Measurements from ENCODE around the gene RGL2.
"Not testable (repeated sequence)": the region's sequence is repeated elsewhere in the genome, so short reads cannot be mapped to it uniquely, and the experiment has no call there.

Gene RGL2, protein sequence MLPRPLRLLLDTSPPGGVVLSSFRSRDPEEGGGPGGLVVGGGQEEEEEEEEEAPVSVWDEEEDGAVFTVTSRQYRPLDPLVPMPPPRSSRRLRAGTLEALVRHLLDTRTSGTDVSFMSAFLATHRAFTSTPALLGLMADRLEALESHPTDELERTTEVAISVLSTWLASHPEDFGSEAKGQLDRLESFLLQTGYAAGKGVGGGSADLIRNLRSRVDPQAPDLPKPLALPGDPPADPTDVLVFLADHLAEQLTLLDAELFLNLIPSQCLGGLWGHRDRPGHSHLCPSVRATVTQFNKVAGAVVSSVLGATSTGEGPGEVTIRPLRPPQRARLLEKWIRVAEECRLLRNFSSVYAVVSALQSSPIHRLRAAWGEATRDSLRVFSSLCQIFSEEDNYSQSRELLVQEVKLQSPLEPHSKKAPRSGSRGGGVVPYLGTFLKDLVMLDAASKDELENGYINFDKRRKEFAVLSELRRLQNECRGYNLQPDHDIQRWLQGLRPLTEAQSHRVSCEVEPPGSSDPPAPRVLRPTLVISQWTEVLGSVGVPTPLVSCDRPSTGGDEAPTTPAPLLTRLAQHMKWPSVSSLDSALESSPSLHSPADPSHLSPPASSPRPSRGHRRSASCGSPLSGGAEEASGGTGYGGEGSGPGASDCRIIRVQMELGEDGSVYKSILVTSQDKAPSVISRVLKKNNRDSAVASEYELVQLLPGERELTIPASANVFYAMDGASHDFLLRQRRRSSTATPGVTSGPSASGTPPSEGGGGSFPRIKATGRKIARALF

DNA sequence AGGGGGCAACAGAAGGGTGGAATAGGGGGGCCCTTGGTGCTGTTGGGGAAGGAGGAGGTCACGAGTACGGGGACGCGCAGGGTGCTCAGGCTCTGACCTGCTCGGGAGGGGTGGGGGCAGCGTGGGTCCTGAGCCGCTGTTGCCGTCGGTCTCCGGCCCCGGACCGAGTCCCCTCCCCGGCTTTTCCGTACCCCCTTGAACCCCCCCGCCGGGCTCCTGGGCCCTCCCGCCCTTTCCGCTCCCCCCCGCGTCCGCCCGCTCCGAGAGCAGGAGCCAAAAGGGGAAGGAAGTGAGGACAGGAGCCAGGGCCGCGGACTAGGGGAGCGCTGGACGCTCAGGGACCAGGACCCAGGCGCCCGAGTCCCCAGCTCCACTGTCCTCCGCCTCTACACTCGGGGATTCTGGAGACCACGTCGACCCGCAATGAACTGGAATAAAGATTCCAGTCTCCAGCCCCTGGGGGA is at the start of gene RGL2:
RGL2 (minus strand) TSS at position 170 of the 464 bp plus-strand sequence. CDS start 332 bp downstream, outside the sequence.
- peak; percentile 39 to 45 for DNase-seq (ENCODE audit: low read depth in 2 of 2)

DNA sequence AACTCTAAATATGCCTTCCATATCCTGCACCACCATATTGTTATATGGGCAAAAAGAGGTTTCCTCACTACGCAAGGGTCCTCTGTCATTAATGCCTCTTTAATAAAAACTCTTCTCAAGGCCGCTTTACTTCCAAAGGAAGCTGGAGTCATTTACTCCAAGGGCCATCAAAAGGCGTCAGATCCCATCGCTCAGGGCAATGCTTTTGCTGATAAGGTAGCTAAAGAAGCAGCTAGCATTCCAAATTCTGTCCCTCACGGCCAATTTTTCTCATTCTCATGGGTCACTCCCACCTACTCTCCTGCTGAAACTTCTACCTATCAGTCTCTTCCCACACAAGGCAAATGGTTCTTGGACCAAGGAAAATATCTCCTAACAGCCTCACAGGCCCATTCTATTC is 49.1 kb upstream of the RGL2 start:
- DNase-seq (ENCODE audit: low read depth in 2 of 2), result no peak

DNA sequence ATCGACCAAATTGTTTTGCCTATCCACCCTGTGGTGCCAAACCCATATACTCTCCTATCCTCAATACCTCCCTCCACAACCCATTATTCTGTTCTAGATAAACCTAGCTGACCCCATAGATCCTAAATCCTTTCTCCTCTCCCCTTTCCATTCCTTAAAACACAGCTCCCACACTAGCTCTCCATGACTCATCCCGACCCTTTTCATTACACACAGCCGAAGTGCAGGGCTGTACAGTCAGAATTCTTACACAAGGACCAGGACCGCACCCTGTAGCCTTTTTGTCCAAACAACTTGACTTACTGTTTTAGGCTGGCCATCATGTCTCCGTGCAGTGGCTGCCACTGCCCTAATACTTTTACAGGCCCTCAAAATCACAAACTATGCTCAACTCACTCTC is 48.2 kb upstream of the RGL2 start:
- not testable (repeated sequence) for DNase-seq (ENCODE audit: low read depth in 2 of 2)

DNA sequence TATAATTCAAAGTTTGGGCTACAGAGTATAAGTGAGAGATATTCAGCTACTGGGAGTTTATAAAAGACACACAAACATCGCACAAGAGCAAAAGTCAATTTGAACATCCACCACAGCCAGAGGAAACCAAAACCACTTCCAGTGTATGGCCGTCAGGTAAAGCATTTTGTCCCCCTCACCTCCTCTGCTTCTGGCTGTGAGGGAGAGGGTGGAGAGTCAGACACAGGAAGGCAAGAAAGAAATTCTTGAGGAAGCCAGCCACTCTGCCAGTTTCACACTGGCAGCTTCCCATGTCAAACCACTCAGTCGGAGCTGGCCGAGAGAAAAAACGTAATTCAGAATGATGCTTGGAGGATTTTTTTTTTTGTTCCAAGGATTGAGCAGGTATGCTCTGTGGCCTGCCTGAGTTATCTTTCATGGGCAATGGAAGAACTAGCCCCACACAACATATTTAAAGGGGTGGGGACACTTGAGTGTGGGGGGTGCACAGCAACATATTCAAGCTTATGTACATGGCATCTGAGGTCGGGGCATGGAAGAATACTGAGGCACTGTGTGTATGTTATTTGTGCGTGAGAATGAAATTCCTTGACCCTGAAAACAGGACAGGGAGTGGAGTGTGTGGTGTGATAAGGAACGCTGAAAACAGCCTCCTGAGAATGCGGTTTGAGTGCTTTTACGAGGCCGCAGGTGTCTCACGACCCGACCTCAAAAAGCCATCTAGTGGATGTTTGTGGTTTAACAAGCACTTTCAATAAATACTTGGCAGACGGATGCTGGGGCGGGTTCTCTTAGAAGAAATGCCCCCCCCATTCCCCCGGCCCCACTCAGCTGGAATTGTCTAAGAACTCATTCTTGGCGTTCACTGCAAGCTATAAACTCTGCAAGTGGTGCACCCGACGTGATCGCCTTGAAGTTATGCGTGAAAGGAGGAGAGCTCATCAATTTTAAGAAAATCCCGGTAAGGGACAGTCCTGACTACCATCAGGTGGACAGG is 46.3 kb upstream of the RGL2 start:
- DNase-seq (ENCODE audit: low read depth in 2 of 2), result peak in 1 of 2 donors; percentile 39

DNA sequence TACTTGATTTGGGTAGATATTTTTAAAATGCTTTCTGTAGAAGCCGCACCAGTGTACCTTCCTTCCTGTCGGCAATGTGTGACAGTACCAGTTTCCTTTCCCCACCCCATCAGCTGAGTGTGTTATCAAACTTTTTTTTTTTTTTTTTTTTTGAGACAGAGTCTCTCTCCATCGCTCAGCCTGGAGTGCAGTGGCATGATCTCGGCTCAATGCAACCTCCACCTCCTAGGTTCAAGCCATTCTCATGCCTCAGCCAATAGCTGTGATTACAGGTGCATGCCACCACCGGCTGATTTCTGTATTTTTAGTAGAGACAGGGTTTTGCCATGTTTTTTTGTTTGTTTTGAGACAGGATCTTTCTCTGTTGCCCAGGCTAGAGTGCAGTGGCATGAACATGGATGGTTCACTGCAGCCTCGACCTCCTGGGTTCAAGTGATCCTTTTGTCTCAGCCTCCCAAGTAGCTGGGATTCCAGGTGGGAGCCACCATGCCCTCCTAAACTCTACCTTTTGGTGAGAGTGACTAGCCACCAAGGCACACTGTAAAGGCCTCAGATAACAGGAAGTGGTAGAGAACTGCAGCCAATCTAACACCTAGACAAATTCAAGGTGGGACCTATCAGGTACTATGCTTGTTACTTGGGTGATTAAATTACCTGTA is 45.3 kb upstream of the RGL2 start:
- DNase-seq (ENCODE audit: low read depth in 2 of 2), result no peak

DNA sequence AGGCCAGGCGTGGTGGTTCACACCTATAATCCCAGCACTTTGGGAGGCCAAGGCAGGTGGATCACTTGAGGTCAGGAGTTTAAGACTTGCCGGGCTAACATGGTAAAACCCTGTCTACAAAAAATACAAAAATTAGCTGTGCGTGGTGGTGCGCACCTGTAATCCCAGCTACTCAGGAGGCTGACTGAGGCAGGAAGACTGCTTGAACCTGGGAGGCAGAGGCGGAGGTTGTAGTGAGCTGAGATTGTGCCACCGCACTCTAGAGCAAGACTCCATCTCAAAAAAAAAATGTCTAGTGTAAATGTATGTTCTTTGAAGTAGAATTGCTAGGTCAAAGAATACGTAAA is 44.8 kb upstream of the RGL2 start:
- DNase-seq (ENCODE audit: low read depth in 2 of 2), result not testable (repeated sequence)

DNA sequence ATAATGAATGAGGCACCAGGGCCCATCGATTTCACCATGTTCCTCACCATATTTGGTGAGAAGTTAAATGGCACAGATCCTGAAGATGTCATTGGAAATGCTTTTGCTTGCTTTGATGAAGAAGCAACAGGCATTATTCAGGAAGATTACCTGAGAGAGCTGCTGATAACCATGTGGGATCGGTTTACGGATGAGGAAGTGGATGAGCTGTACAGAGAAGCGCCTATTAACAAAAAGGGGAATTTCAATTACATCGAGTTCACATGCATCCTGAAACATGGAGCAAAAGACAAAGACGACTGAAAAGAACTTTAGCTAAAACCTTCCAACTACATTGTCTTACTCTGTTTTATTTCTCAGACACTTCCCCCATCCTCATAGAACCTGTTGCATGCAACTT is 40.5 kb upstream of the RGL2 start:
- DNase-seq (ENCODE audit: low read depth in 2 of 2), result no peak

DNA sequence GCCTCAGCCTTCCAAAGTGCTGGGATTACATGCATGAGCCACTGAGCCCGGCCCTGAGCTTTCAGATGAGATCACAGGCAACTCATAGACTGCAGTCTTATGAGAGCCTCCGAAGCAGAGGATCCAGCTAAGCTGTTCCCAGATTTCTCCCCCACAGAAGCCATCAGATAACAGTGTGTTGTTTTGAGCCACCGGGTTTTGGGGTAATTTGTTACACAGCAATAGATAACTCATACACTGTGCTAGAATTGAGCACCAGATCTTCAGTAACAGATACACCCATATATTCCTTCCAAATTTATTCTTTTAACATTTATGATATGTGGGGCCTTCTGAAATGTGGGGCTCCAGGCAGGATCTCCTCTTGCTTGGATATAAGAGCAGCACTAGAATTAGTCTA is 37.8 kb upstream of the RGL2 start:
- DNase-seq (ENCODE audit: low read depth in 2 of 2), result no peak

DNA sequence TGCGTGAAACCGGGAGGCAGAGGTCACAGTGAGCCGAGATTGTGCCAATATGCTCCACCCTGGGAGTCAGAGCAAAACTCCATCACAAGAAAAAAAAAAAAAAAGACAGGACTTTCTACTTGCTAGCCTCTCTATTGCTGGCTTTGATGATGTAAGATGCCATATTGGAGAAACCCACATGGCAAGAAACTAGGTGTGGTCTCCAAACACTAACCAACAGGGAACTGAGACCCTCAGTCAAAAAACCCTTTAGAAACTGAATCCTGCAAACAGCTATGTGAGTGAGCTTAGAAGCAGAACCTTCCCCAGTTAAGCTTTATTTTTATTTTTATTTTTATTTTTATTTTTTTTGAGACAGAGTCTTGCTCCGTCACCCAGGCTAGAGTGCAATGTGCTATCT is 37.2 kb upstream of the RGL2 start:
- DNase-seq (ENCODE audit: low read depth in 2 of 2), result no peak

DNA sequence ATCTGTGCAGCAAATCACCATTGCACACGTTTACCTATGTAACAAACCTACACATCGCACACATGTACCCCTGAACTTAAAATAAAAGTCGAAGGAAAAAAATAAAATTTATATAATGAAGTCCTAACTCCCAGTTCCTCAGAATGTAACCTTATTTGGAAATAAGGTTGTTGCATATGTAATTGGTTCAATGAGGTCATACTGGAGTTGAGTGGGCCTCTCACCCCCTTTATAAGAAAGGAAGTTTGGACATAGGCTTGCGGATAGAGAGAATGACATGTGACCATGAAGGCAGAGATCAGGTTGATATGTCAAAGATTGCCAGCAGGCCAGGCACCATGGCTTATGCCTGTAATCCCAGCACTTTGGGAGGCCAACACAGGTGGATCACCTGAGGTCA is 34.9 kb upstream of the RGL2 start:
- DNase-seq (ENCODE audit: low read depth in 2 of 2), result no peak

DNA sequence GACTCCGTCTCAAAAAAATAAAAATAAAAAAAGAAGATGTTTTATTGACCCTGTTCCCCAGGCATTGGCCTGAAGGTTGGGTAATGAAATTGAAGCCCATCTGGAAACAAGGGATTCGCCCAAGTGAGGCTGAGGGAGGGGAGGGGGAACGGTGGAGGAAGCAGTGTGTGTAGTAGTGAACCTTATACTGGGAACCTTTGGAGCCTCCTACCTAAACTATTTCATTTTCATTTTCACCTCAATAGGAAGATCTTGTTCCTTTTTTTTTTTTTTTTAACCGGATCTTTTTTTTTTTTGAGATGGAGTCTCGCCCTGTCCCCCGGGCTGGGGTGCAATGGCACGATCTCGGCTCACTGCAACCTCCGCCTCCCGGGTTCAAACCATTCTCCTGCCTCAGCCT is 32.0 kb upstream of the RGL2 start:
- DNase-seq (ENCODE audit: low read depth in 2 of 2), result no peak

DNA sequence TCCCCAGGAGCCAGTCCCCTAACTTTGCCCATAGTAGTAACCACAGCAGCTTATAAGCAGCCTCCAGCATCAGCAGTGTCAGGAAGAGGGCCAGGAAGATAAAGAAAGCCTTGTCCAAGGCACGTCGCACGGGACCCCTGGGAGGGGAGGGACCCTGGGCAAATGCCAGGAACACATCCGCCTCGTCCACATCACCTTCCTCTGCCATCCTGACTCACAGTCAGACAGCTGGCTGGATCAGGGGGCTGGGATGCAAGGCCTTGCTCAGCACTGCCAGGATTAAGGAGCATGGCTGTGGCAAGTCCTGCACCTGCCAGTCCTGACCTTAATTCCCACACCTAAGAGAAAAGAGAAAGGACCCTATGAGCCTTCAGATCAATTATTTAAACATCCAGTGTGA is 30.3 kb upstream of the RGL2 start:
- DNase-seq (ENCODE audit: low read depth in 2 of 2), result no peak

DNA sequence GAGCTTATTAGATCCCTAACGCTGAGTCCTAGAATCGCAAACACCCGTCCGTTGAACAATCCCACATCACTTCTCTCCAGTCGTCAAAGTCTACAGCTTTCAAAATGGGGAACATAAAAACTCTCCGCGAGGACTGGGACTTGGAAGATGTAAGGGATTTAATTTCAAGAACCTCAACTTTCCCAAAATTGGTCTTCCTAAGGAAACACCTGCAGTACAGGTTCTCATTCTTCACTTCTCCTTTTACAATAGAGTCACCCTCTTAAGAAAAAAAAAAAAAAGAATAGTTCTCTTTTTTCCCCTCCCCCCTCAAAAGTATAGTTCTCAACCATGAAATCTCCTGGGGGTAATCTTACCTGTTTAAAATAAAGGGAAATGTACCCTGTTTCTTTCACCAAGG is 25.4 kb upstream of the RGL2 start:
- no peak for DNase-seq (ENCODE audit: low read depth in 2 of 2)

DNA sequence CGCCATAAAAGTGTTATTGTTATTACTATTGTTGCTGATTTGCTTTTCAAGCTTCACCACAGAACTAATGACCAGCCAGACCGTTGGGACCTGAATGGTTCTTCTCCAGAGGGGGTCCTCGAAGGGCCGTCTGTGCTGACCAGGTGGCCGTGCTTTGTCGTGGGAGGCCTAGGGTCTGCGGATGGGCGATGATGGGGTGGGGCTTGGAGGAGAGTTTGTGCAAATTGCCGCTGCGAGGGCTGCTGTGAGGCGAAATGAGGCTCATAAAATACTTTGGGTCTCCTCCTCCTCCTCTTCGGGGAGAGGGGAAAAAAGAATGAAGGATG is 24.8 kb upstream of the RGL2 start:
- no peak for DNase-seq (ENCODE audit: low read depth in 2 of 2)

DNA sequence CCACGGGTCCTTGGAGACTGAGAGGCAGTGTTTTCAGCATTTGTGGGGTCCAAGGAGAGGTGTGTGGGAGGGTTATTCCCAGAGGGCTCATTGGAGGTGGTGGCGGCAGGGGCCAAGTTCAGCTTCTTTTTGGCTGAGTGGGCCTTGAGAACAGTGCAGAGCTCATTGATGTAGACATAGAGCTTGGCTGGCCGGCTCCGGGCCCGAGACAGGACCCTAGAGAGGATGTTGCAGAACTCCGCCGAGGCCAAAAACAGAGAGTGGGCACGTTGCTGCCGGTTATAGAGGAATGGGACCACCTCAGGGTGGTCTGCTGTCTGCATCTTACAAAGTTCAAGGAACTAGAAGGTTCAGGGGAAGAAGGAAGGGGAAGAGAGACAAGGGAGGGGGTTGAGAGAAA is 22.5 kb upstream of the RGL2 start:
- no peak for DNase-seq (ENCODE audit: low read depth in 2 of 2)

DNA sequence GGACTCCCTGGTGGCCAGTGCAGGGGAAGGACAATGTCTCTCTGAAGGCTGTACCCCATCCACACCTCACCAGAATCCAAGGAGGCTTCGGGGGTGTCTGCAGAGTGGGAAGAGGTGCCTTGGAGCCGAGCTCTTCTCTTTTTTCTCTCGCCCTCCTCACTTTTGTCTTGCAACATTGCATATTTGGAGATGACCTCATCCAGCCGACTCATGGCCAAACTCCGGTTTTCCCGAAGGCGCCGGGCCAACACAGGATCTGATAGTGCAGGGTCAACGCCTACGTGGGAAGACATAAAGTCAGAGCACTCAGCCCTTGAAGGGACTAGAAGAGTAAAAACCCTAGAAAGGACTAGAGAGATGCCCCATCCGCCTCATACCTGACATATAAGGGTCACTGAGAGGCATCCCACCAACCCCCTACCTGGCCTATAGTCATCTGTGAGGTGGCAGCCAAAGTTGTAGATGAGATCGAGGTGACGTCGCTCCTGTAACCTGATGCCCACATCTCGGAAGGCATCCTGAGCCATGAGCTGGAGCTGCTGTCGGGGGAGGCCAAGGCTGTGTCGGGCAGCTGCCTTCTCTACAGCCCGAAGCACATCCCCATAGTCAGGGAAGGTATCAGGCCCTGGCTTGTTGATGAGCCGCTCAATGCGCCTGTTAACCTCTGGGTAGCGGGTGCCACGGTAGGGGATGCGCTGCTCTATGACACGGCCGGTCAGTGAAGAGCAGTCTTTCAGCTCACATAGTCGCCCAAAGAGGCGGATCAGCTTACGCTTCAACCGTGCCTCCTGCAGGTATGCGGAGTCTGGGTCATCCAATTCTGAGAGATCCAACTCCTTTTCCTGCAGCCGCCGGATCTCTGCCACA is 21.8 kb upstream of the RGL2 start:
- no peak for DNase-seq (ENCODE audit: low read depth in 2 of 2)

DNA sequence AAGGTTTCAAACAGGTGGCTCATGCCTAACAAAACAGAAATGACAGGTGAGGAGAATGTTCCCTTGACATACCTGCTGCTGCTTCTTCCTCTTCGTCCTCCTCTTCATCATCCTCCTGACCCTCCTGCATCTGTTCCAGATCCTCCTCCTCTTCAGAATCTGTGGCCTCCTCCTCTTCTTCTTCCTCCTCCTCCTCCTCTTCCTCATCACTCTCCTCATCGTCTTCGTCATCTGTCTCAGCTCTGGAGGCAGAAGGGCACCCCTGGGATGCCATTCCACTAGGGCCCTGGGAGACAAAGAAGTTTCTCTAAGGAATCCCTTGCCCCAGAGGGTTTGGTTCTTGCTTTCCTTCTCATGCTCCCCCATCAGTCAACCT is 21.2 kb upstream of the RGL2 start:
- no peak for DNase-seq (ENCODE audit: low read depth in 2 of 2)

DNA sequence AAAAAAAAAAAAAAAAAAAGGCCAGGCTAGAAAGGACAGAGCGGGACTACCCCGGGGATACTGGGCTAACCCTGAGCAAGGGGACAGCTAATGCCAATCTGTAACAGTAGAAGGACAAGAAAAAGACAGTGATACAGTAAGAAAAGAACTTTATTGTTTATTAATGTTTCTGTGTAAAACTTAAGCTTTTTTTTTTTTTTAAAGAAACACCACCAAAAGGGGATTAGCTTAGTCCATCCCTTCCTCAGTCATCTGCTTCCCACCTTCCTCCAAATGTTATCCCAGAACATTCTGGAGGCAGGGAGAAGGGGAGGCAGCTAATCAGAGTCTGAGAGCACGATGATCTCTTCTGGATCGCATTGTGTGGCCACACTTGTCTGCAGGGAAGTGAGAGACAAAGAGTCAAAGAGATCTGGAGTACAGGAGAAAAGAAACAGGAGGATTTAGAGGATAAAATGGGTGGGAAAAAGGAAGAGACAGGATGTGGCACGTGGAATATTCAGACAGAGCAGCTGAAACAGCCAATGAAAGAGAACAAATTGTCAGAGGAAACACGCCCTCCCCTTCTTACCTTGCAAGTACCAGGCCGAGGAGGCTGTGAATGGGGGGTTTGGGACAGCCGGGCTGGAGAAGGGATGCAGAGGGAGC is 19.8 kb upstream of the RGL2 start:
- no peak for DNase-seq (ENCODE audit: low read depth in 2 of 2)

DNA sequence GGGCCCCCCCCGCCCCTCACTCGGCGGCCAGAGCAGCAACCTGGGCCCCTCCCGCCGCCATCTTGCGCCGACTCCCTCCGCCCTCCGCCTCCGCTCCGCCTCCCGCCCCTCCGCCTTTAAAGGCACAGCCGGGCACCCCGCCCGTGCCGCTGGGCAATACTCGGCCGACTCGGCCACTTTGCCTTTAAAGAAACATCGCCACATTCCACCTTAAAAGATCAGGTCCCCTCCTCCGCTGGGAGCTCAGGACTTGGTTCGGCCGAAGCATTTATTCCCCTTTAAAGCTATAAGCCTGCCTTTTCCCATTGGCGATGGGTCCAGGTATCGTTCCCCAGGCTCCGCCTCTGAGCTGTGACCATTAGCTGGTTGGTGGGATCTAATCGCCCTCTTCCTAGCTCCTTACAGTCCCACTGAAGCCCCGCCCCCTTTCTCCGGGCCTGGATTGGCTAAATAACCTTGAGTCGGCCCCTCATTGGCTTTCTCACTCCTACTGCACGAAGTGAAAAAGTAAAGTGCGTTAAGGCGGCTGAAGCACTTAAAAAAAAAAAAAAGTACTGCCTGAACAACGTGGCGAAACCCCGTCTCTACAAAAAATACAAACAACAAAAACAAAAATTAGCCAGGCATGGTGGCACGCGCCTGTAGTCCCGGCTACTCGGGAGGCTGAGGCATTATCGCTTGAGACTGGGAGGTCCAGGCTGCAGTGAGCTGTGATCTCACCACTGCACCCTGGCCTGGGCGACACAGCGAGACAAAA is 19.1 kb upstream of the RGL2 start, which contains the start of gene ZBTB22:
ZBTB22 (minus strand) TSS at position 76 of the 757 bp plus-strand sequence. CDS start 828 bp downstream, outside the sequence.
- peak; percentile 95 to 97 for DNase-seq (ENCODE audit: low read depth in 2 of 2)

DNA sequence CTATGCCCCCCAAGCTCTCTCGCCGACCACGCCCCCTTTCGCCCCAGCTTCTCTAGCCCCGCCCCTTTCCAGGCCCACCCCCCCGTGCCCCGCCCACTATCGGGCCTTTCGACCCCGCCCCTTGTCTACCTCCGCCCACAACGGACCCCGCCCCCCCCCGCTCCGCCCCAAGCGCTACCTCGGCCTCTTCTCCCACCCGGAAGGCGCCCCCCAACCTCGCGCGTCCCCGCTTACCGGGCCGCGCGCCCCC is 18.6 kb upstream of the RGL2 start:
- no peak for DNase-seq (ENCODE audit: low read depth in 2 of 2)

All from stimulated activated CD4-positive, alpha-beta T cell treated with anti-CD3 and anti-CD28 coated beads, Interleukin-4, amount 100 ng/mL, for 48 hours (primary cell).